Fibroblast of pulmonary artery (primary cell): ENCODE measurements around the gene CBARP.

Experiments used
- DNase-seq: peaks from one replicate; pipeline ENCODE4 v3.0.0-alpha.2; 2010; ENCODE audit warnings: low read depth
- H3K4me3 ChIP-seq: replicated peaks from 2 replicates; pipeline ENCODE4 v1.5.1; 2011; ENCODE audit warnings: low read depth, mild to moderate bottlenecking, control low read depth, low read length, moderate library complexity
- CTCF ChIP-seq: IDR thresholded peaks from 2 replicates; pipeline ENCODE4 v1.5.1; 2011; ENCODE audit warnings: mild to moderate bottlenecking, control low read depth, low read length, inconsistent platforms; ENCODE audit errors: missing control alignments

The CBARP gene, protein sequence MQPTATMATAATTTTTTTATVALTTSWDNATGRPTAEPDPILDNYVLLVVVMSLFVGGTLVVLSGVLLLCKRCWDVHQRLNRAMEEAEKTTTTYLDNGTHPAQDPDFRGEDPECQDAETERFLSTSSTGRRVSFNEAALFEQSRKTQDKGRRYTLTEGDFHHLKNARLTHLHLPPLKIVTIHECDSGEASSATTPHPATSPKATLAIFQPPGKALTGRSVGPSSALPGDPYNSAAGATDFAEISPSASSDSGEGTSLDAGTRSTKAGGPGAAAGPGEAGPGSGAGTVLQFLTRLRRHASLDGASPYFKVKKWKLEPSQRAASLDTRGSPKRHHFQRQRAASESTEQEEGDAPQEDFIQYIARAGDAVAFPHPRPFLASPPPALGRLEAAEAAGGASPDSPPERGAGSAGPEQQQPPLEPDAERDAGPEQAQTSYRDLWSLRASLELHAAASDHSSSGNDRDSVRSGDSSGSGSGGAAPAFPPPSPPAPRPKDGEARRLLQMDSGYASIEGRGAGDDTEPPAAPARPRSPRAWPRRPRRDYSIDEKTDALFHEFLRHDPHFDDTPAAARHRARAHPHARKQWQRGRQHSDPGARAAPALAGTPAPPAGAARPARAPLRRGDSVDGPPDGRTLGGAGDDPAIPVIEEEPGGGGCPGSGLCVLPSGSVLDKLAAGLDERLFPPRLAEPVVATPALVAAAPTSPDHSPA

GRCh38 chr19:1237754-1238368, at the start of gene CBARP:
Gene CBARP (minus strand): TSS chr19:1238005. CDS start chr19:1236100, 1,905 bp downstream.
- no peak for TF ChIP-seq CTCF
- peak; percentile 32 for DNase-seq
- peak within 1 kb of the TSS; percentile 69 for H3K4me3 ChIP-seq

- H3K4me3 ChIP-seq: no peak overlapping the region
- no peak for TF ChIP-seq CTCF
- DNase-seq: no peak
These were observed 48.9 kb upstream of the CBARP start for GRCh38 chr19:1286487-1287353.

DNA sequence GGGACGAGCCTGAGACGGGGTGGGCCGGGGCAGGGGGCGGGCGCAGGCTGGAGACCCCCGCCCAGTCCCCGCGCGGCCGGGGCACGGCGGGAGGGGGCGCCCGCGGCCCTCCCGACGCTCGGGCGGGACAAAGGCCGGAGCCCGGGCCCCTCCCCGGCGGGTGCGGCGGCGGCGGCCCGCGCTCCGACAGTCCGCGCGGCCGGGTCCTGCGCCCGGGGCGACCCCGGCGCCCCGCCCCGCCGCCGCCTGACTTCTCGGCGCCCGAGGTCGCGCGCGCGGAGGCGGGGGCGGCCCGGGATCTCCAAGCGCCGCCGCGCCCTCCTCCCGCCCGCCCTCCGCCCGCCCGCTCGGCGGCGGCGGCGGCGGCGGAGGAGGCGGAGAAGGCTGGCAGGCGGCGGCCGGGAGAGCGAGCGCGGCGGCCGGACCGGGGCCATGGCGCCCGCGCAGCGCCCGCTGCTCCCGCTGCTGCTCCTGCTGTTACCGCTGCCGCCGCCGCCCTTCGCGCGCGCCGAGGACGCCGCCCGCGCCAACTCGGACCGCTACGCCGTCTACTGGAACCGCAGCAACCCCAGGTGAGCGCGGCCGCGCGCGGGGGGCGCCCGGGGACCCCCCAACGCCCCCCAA, 48.0 kb upstream of the CBARP start, which contains the start of gene EFNA2:
Gene EFNA2, plus strand, starts transcription at position 137 of the 624 bp plus-strand sequence. Its CDS starts 296 bp downstream, at position 433.
- TF ChIP-seq CTCF: no peak
- DNase-seq: no peak
- no peak within 1 kb of the TSS for H3K4me3 ChIP-seq

- DNase-seq: no peak
- H3K4me3 ChIP-seq: no peak overlapping the region
- TF ChIP-seq CTCF: no peak
These were observed 47.4 kb upstream of the CBARP start for GRCh38 chr19:1284979-1285736.

GRCh38 chr19:1284293-1284978, 46.6 kb upstream of the CBARP start:
- TF ChIP-seq CTCF: no peak
- no peak overlapping the region for H3K4me3 ChIP-seq
- DNase-seq: no peak
